WTC11 (cell line): ENCODE results near the gene AXDND1.

Experiments used
- ATF2 ChIP-seq: sonication (generic); formaldehyde crosslinking; IDR thresholded peaks from 2 replicates; pipeline ENCODE4 v1.8.1; 2022; ENCODE audit warnings: low read depth, missing genetic modification reagents, borderline replicate concordance
- ESRRA ChIP-seq: sonication (generic); formaldehyde crosslinking; IDR thresholded peaks from 2 replicates; pipeline ENCODE4 v1.8.1; 2022; ENCODE audit warnings: mild to moderate bottlenecking, missing genetic modification reagents, borderline replicate concordance
- FOXK1 ChIP-seq: sonication (generic); formaldehyde crosslinking; IDR thresholded peaks from 2 replicates; pipeline ENCODE4 v1.8.0; 2022; ENCODE audit warnings: mild to moderate bottlenecking, moderate library complexity, missing genetic modification reagents
- IRF2 ChIP-seq: sonication (generic); formaldehyde crosslinking; IDR thresholded peaks from 2 replicates; pipeline ENCODE4 v1.8.0; 2022; ENCODE audit warnings: low read depth, missing genetic modification reagents, borderline replicate concordance
- MLX ChIP-seq: sonication (generic); formaldehyde crosslinking; IDR thresholded peaks from 2 replicates; pipeline ENCODE4 v1.8.1; 2023; ENCODE audit warnings: mild to moderate bottlenecking, missing genetic modification reagents, moderate library complexity
- SP1 ChIP-seq: sonication (generic); formaldehyde crosslinking; conservative IDR thresholded peaks from 2 replicates; pipeline ENCODE4 v1.8.1; 2022; ENCODE audit warnings: missing genetic modification reagents
- TEAD4 ChIP-seq: sonication (generic); formaldehyde crosslinking; IDR thresholded peaks from 2 replicates; pipeline ENCODE4 v1.8.0; 2022; ENCODE audit warnings: mild to moderate bottlenecking, missing genetic modification reagents
- USF1 ChIP-seq: sonication (generic); formaldehyde crosslinking; IDR thresholded peaks from 2 replicates; pipeline ENCODE4 v1.8.0; 2022; ENCODE audit warnings: mild to moderate bottlenecking, missing genetic modification reagents
- TF ChIP-seq, protein P1 (sequence below): fragments of 200-600 bp; IDR thresholded peaks from 2 replicates; pipeline ENCODE4 v1.8.0; 2022; ENCODE audit warnings: antibody characterized with exemption
- TF ChIP-seq, protein P2 (sequence below): sonication (generic); formaldehyde crosslinking; IDR thresholded peaks from 2 replicates; pipeline ENCODE4 v1.8.1; 2022; ENCODE audit warnings: mild to moderate bottlenecking, missing genetic modification reagents, moderate library complexity, borderline replicate concordance
- TF ChIP-seq, protein P3 (sequence below): sonication (generic); formaldehyde crosslinking; IDR thresholded peaks from 2 replicates; pipeline ENCODE4 v1.8.0; 2023; ENCODE audit warnings: missing genetic modification reagents
- TF ChIP-seq, protein P4 (sequence below): sonication (generic); formaldehyde crosslinking; IDR thresholded peaks from 2 replicates; pipeline ENCODE4 v1.8.1; 2023; ENCODE audit warnings: mild to moderate bottlenecking, missing genetic modification reagents, moderate library complexity

DNA sequence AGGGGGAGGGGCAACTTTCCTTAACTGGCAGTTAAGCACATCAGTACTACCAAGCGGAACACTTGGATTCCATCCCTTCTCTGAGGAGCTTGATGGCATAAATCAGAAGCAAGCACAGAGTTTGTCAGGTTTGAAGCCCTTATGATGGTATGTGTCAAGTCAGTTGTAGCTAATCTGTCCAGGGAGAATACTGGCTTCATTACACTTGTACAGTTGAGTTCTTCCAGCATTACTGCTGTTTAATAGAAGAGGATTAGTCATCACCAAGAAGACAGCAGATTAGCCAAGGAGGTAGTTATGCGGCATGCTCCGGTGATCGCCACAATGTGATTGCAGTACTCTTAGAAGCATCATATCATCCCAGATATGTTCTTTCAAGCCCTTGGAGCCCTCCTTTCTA is 223.7 kb downstream of the AXDND1 start:
- TF ChIP-seq, protein P1, sequence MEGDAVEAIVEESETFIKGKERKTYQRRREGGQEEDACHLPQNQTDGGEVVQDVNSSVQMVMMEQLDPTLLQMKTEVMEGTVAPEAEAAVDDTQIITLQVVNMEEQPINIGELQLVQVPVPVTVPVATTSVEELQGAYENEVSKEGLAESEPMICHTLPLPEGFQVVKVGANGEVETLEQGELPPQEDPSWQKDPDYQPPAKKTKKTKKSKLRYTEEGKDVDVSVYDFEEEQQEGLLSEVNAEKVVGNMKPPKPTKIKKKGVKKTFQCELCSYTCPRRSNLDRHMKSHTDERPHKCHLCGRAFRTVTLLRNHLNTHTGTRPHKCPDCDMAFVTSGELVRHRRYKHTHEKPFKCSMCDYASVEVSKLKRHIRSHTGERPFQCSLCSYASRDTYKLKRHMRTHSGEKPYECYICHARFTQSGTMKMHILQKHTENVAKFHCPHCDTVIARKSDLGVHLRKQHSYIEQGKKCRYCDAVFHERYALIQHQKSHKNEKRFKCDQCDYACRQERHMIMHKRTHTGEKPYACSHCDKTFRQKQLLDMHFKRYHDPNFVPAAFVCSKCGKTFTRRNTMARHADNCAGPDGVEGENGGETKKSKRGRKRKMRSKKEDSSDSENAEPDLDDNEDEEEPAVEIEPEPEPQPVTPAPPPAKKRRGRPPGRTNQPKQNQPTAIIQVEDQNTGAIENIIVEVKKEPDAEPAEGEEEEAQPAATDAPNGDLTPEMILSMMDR = no peak
- TF ChIP-seq MLX (CRISPR knock-in tag) (no peak), SP1 (CRISPR knock-in tag) (no peak), FOXK1 (no peak), ESRRA (no peak), ATF2 (no peak), USF1 (no peak), TEAD4 (CRISPR knock-in tag) (no peak), IRF2 (CRISPR knock-in tag) (no peak)
- TF ChIP-seq, protein P2, sequence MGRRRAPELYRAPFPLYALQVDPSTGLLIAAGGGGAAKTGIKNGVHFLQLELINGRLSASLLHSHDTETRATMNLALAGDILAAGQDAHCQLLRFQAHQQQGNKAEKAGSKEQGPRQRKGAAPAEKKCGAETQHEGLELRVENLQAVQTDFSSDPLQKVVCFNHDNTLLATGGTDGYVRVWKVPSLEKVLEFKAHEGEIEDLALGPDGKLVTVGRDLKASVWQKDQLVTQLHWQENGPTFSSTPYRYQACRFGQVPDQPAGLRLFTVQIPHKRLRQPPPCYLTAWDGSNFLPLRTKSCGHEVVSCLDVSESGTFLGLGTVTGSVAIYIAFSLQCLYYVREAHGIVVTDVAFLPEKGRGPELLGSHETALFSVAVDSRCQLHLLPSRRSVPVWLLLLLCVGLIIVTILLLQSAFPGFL (CRISPR knock-in tag) = no peak
- TF ChIP-seq, protein P3, sequence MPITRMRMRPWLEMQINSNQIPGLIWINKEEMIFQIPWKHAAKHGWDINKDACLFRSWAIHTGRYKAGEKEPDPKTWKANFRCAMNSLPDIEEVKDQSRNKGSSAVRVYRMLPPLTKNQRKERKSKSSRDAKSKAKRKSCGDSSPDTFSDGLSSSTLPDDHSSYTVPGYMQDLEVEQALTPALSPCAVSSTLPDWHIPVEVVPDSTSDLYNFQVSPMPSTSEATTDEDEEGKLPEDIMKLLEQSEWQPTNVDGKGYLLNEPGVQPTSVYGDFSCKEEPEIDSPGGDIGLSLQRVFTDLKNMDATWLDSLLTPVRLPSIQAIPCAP (CRISPR knock-in tag) = no peak
- TF ChIP-seq, protein P4, sequence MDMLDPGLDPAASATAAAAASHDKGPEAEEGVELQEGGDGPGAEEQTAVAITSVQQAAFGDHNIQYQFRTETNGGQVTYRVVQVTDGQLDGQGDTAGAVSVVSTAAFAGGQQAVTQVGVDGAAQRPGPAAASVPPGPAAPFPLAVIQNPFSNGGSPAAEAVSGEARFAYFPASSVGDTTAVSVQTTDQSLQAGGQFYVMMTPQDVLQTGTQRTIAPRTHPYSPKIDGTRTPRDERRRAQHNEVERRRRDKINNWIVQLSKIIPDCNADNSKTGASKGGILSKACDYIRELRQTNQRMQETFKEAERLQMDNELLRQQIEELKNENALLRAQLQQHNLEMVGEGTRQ = no peak
